Activated CD4-positive, CD25-positive, alpha-beta regulatory T cell treated with anti-CD3 and anti-CD28 coated beads, Interleukin-2, amount 50 U/mL, for 24 hours (primary cell): ENCODE results near the gene FAM169A.
A peak's percentile ranks its signal among the peaks of the same experiment; 100 is the strongest.
"Not testable (repeated sequence)": the region's sequence is repeated elsewhere in the genome, so short reads cannot be mapped to it uniquely, and the experiment has no call there.

Source experiments
- ATAC-seq, 2 donors: fragments of 150-1000 bp; cut with Tn5 transposase; one replicate each; pipeline ENCODE4 v1.10.0; 2021; ENCODE audit warnings: mild to moderate bottlenecking in 1 of 2, moderate library complexity in 1 of 2

FAM169A gene

DNA sequence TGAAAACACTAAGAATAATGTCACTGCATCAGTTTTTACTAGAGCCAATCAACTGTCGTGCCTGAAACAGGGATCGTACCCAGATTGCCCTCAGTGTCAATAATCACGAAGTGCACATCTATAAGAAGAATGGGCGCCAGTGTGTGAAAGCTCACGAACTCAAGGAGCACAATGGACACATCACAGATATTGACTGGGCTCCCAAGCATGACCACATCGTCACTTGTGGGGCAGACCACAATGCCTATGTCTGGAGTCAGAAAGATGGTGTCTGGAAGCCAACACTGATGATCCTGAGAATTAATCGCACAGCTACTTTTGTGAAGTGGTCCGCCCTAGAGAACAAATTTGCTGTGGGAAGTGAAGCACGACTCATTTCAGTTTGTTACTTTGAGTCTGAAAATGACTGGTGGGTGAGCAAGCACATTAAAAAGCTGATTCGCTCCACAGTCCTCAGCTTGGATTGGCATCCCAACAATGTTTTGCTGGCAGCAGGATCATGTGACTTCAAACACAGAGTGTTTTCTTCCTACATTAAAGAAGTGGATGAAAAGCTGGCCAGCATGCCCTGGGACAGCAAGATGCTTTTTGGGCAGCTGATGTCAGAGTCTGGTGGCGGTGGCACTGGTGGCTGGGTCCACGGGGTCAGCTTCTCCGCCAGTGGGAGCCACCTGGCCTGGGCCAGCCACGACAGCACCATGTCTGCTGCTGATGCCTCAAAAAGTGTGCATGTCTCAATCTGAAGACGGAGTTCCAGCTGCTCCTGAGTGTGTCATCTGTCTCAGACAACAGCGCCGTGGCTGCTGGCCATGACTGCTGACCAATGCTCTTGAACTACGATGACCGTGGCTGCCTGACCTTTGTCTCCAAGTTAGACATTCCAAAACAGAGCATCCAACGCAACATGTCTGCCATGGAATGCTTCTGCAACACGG is 66.9 kb downstream of the FAM169A start:
- no peak for ATAC-seq

DNA sequence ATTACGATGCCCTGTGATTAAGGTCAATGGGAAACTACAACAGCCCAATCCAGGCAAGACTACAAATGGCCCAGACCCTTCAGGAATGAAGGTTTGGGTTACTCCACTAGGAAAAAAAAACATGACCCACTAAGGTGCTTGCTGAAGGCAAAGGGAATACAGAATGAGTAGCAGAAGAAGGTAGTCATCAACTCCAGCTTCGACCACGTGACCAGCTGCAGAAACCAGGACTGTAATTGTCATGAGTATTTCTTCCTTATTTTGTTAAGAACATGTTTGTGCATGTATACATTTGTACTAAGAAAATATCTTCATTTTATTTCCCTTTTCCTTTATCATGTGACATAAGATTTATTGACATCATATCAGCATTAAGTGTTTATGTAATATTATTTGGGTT is 74.5 kb downstream of the FAM169A start:
- not testable (repeated sequence) for ATAC-seq

DNA sequence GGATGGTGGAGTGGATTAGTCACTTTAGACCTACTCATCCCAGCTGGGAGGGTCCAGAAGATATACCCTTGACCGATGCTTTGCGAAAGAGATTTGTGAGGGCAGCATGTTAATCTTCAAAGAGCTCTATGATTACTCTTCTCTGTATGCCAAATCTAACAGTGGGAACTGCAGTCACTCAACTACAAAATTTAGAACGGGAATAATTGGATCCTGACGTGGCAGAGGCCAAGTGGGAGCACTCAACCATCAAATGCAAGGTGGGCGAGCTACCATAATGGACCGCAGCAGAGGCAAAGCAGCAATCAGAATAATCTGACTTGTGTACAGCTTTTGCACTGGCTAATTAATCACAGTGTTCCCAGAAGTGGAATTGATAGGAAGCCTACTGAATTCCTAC is 78.8 kb downstream of the FAM169A start:
- no peak for ATAC-seq

- no peak for ATAC-seq
Measured at GRCh38 chr5:74786851-74787250, 79.3 kb downstream of the FAM169A start.

- ATAC-seq, result no peak
Measured at GRCh38 chr5:74778609-74779008, 87.6 kb downstream of the FAM169A start.

DNA sequence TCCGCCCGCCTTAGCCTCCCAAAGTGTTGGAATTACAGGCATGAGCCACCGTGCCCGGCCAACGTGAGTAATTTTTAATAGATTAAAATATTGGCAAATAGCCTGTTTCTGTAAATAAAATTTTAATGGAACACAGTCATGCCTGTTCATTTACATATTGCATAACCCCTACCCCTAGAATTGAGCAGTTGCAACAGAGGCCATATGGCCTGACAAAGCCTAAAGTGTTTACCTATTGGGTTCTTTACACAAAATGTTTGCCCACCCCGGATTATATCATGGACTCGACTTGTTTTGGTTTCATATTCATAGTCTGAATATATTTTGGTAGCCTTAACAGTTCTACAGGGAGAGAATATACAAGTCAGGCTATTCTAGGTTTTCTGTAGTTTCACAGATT is 93.8 kb downstream of the FAM169A start:
- ATAC-seq, result no peak

GRCh38 chr5:74767579-74767913 is 98.6 kb downstream of the FAM169A start:
- no peak for ATAC-seq

- ATAC-seq, result peak; percentile 84 to 87
Measured at GRCh38 chr5:74766849-74767578, 99.2 kb downstream of the FAM169A start, which contains the start of the genes GFM2 and NSA2. TSS of gene GFM2 (minus strand) at chr5:74767117. CDS start at chr5:74763742, 3,375 bp downstream. TSS of gene NSA2 (plus strand) at chr5:74767249. CDS start at chr5:74767361, 112 bp downstream.

- peak; percentile 39 for ATAC-seq
Measured at GRCh38 chr5:74766418-74766848, 99.8 kb downstream of the FAM169A start.

DNA sequence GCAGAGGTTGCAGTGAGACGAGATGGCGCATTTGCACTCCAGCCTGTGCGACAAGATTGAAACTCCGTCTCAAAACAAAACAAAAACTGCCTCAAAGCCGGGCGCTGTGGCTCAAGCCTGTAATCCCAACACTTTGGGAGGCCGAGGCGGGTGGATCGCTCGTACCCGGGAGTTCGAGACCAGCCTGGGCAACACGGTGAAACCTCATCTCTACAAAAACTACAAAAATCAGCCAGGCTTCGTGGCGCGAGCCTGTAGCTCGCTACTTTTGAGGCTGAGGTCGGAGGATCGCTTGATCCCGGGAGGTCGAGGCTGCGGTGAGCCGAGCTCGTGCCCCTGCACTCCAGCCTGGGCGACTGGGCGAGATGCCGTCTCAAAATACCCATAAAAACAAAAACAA is 100.3 kb downstream of the FAM169A start:
- ATAC-seq, result no peak

DNA sequence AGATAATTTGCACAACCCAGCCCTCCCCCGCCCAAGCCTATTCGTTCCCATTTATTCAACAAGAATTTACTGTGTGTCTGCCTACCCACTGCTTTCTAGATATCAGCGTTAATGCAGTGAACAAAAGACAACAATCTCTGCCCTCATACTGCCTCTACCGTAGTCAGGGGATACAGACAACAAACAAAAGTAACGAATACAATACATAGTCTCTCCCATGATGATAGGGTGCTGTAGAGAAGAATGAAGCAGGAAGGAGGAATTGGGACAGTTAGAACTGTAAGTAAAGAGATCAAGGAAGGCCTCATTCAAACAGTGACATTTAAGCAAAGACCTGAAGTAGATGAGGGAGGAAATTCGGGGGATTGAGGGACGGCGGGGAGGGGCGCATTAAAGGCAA is 101.0 kb downstream of the FAM169A start:
- ATAC-seq, result no peak

GRCh38 chr5:74763504-74763903 is 102.7 kb downstream of the FAM169A start:
- no peak for ATAC-seq

DNA sequence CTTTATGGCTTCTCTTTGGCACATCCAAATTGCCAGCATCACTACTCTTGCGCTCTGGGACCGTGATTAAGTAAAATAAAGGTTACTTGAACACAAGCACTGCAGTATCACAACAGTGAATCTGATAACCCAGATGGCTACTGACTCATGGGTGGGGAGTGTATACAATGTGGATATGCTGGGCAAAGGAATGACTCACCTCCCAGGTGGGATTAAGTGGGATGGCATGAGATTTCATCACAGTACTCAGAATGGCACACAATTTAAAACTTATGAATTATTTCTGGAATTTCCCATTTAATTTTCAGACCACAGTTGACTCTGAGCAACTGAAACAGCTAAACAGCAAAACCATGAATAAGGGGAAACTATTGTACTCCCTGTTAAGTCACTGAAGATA is 103.6 kb downstream of the FAM169A start:
- ATAC-seq, result peak; percentile 22 to 48

GRCh38 chr5:74761241-74761640 is 104.9 kb downstream of the FAM169A start:
- ATAC-seq, result peak in 1 of 2 donors; percentile 25

GRCh38 chr5:74748742-74749141 is 117.4 kb downstream of the FAM169A start:
- not testable (repeated sequence) for ATAC-seq

DNA sequence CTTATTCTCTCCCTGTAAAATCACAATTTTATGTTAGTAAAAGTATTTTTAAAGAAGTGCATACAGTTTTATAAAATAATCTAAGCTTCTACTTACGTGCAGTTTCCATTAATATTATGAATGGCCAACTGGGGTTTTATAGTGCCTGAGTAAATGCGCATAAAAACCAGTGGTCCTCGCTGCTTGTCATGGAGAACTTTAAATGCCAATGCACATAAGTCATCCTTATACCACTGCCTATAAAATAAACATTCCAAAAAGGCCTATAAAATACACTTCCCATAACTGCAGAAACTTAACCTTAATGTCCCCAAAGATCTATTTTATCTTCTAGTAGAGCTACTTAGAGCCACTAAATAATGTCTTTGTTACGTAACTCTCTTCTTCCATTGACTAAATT is 127.8 kb downstream of the FAM169A start:
- ATAC-seq, result no peak

DNA sequence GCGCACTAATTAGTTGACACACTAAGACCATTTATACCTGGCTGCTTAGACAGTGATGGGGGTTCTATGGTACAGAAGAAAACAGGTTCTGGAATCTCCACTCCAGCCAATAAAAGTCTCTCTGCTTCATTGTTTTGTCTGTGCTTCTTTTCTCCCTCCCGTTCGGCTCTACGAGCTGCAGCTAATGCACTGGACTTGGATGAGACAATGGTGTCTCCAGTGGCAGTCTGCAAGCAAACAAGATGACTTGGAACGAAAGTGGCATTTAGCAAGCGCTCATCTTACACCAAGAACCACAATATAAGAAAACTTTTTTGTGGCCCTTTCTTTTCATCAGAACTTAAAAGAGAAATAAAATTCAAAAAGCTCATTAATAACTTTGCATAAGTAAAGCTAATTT is 129.4 kb downstream of the FAM169A start:
- ATAC-seq, result no peak
